Fibroblast of lung (primary cell): ENCODE results near the gene ASXL1. TPM values are rescaled to one million over a fixed set of nuclear protein-coding genes. Genes with fewer than 3 reads are reported as not detected.

ENCODE experiments used
- DNase-seq, 2 donors: peaks; one replicate each; pipeline versions ENCODE4 v3.0.0 to v3.0.0-alpha.2; 2010; ENCODE audit warnings: low read depth in 2 of 2
- H2AFZ ChIP-seq: 2 replicates; pipeline ENCODE4 v1.5.1; 2012; ENCODE audit warnings: low read length, control low read depth, inconsistent platforms
- H3K27ac ChIP-seq: 2 replicates; pipeline ENCODE4 v1.5.1; 2011; ENCODE audit warnings: low read length, control low read depth; ENCODE audit not compliant: insufficient read depth
- H3K27me3 ChIP-seq: 2 replicates; pipeline ENCODE4 v1.5.1; 2011; ENCODE audit warnings: mild to moderate bottlenecking, low read length; ENCODE audit not compliant: control insufficient read depth, insufficient read depth
- H3K36me3 ChIP-seq: 2 replicates; pipeline ENCODE4 v1.5.1; 2011; ENCODE audit warnings: low read length; ENCODE audit not compliant: control insufficient read depth, insufficient read depth
- H3K4me1 ChIP-seq: 2 replicates; pipeline ENCODE4 v1.5.1; 2011; ENCODE audit warnings: low read length; ENCODE audit not compliant: control insufficient read depth, insufficient read depth; ENCODE audit errors: extremely low read depth
- H3K4me2 ChIP-seq: 2 replicates; pipeline ENCODE4 v1.5.1; 2011; ENCODE audit warnings: low read length, control low read depth; ENCODE audit not compliant: insufficient read depth; ENCODE audit errors: extremely low read depth
- H3K4me3 ChIP-seq, 4 experiments: fragments of 200-600 bp in 1 of 4; sonication (generic) in 1 of 4; replicated peaks in 1 of 4; 2 replicates each; pipeline ENCODE4 v1.5.1; 2011 to 2016; ENCODE audit warnings: low read length in 4 of 4, low read depth in 3 of 4, mild to moderate bottlenecking in 3 of 4, control low read depth in 2 of 4, inconsistent platforms in 1 of 4, mixed read lengths in 1 of 4; ENCODE audit not compliant: insufficient read depth in 1 of 4; ENCODE audit errors: control extremely low read depth in 1 of 4
- H3K79me2 ChIP-seq: 2 replicates; pipeline ENCODE4 v1.5.1; 2012; ENCODE audit warnings: mild to moderate bottlenecking, low read length, inconsistent platforms; ENCODE audit not compliant: control insufficient read depth, insufficient read depth
- H3K9ac ChIP-seq: 2 replicates; pipeline ENCODE4 v1.5.1; 2011; ENCODE audit warnings: mild to moderate bottlenecking, low read length, control low read depth; ENCODE audit not compliant: insufficient read depth
- H3K9me3 ChIP-seq: 2 replicates; pipeline ENCODE4 v1.5.1; 2012; ENCODE audit warnings: low read depth, low read length; ENCODE audit not compliant: control insufficient read depth, insufficient read depth
- H4K20me1 ChIP-seq: 2 replicates; pipeline ENCODE4 v1.5.1; 2011; ENCODE audit warnings: low read length; ENCODE audit not compliant: control insufficient read depth, insufficient read depth; ENCODE audit errors: extremely low read depth
- EZH2 ChIP-seq: IDR thresholded peaks from 2 replicates; pipeline ENCODE4 v1.5.1; 2012; ENCODE audit warnings: low read length, control low read depth, mild to moderate bottlenecking; ENCODE audit errors: missing control alignments
- polyA plus RNA-seq, 2 donors: library from polyadenylated mRNA; depleted of rRNA in 1 of 2; stranded (reverse) in 1 of 2; unstranded in 1 of 2; fragments of >200 nt; gene quantifications; 2 replicates each; pipeline ENCODE4 v1.2.1, GENCODE V29; 2011 to 2012; ENCODE audit warnings: missing spikeins in 1 of 2
- total RNA-seq: library from RNA; depleted of rRNA; stranded (reverse); fragments of >200 nt; gene quantifications from 2 replicates; pipeline ENCODE4 v1.2.1, GENCODE V29; 2014
- TF ChIP-seq, protein P1 (sequence below), 2 donors: IDR thresholded peaks in 1 of 2; conservative IDR thresholded peaks in 1 of 2; 1 replicate in 1 of 2; 2 replicates in 1 of 2; pipeline ENCODE4 v1.5.1; 2011 to 2012; ENCODE audit warnings: low read length in 2 of 2, control low read depth in 1 of 2, inconsistent platforms in 1 of 2, low read depth in 1 of 2, mild to moderate bottlenecking in 1 of 2

Gene ASXL1
- total and polyA plus RNA-seq, 2 donors (not counting 1 experiment from before 2014, with no cell fraction given) = 38.0 to 41.1 TPM

DNA sequence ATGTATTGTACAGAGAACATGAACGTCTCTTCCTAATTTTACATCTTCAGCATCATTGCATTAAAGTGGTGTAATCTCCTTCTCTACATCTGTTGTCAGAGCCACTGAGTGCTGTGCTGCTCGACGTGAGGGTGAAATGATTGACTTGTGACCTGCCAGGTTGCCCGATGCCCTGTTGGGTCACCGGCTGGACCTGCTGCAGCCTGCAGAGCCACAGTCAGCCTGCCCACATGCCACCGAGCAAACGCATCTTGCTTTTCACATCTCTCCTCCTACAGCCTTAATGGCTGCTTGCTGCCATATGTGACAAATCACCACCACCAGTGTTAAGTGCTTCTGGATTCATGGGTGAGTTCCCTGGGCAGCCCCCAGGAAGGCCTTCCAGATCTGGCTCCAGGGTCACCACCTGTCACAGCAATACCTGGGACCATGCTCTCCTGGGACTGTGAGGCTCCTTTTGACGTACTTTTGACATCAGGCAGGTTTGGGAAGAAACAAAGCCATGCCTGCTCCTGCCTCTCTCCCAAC lies 80.3 kb downstream of the ASXL1 start:
- no peak overlapping the region for H3K4me3 ChIP-seq
- peaks cover 35% of the 10 kb centered on the region for H3K36me3 ChIP-seq
- no peaks in the 10 kb centered on the region for H3K27me3 ChIP-seq
- no peak overlapping the region for H3K9ac ChIP-seq
- no peak for DNase-seq
- H3K9me3 ChIP-seq = no peaks in the 10 kb centered on the region
- H3K79me2 ChIP-seq = no peaks in the 10 kb centered on the region
- H2AFZ ChIP-seq = no peak overlapping the region
- H3K27ac ChIP-seq = no peak overlapping the region
- H4K20me1 ChIP-seq = no peaks in the 10 kb centered on the region
- peaks cover 8% of the 10 kb centered on the region for H3K4me1 ChIP-seq
- H3K4me2 ChIP-seq = no peak overlapping the region
- TF ChIP-seq, protein P1, sequence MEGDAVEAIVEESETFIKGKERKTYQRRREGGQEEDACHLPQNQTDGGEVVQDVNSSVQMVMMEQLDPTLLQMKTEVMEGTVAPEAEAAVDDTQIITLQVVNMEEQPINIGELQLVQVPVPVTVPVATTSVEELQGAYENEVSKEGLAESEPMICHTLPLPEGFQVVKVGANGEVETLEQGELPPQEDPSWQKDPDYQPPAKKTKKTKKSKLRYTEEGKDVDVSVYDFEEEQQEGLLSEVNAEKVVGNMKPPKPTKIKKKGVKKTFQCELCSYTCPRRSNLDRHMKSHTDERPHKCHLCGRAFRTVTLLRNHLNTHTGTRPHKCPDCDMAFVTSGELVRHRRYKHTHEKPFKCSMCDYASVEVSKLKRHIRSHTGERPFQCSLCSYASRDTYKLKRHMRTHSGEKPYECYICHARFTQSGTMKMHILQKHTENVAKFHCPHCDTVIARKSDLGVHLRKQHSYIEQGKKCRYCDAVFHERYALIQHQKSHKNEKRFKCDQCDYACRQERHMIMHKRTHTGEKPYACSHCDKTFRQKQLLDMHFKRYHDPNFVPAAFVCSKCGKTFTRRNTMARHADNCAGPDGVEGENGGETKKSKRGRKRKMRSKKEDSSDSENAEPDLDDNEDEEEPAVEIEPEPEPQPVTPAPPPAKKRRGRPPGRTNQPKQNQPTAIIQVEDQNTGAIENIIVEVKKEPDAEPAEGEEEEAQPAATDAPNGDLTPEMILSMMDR (conservative IDR thresholded peaks at IDR 0.05 in 1 of 2, IDR thresholded peaks at IDR 0.05 in 1 of 2; ENCODE audit: low read depth in 1 of 2, low read length in 2 of 2) = no peak
- TF ChIP-seq EZH2 = no peak

DNA sequence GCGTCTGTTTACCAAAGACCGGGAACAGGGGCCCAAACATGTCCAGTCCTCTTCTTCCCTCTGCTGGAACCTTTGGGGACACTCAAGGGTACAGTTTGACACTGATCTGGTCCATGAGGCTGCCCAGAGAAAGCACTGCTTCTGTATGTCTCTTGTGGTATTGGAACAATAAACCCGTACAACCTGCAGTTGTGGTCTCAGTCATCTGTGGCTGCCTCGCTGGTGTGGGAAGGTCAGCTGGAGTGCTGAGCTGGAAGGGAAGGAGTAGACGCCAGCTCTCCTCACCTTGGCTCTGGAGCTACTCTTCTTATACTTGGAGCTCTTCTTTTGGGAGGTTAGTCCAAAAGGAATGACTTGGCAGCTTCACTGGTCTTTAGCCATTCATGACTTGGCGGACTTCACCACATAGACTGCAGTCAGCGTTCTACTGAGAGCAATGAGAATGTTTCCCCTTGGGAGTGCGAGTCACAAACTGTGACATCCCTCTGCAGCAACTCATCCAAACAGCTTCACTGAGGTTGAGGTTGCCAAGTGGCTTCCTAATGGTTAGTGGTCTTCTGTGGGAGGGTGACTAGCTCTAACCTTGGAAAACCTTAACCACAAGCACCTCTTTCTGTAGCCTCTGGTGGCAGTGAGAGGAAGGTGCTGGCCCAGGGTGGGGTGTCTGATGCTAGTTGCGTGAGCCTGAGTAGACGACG lies 81.2 kb downstream of the ASXL1 start:
- Histone ChIP-seq H3K4me3 (no peak overlapping the region), H3K27ac (peak overlapping the region; percentile 37), H3K79me2 (no peaks in the 10 kb centered on the region), H3K9ac (no peak overlapping the region), H3K36me3 (peaks cover 30% of the 10 kb centered on the region), H3K27me3 (no peaks in the 10 kb centered on the region), H3K4me2 (no peak overlapping the region), H4K20me1 (no peaks in the 10 kb centered on the region), H3K9me3 (no peaks in the 10 kb centered on the region), H2AFZ (no peak overlapping the region), H3K4me1 (peaks cover 8% of the 10 kb centered on the region)
- peak; percentile 29 to 77 for DNase-seq
- TF ChIP-seq EZH2 = no peak
- TF ChIP-seq, protein P1 (conservative IDR thresholded peaks at IDR 0.05 in 1 of 2, IDR thresholded peaks at IDR 0.05 in 1 of 2; ENCODE audit: low read depth in 1 of 2, low read length in 2 of 2) = peak in 1 of 2 donors; percentile 1

DNA sequence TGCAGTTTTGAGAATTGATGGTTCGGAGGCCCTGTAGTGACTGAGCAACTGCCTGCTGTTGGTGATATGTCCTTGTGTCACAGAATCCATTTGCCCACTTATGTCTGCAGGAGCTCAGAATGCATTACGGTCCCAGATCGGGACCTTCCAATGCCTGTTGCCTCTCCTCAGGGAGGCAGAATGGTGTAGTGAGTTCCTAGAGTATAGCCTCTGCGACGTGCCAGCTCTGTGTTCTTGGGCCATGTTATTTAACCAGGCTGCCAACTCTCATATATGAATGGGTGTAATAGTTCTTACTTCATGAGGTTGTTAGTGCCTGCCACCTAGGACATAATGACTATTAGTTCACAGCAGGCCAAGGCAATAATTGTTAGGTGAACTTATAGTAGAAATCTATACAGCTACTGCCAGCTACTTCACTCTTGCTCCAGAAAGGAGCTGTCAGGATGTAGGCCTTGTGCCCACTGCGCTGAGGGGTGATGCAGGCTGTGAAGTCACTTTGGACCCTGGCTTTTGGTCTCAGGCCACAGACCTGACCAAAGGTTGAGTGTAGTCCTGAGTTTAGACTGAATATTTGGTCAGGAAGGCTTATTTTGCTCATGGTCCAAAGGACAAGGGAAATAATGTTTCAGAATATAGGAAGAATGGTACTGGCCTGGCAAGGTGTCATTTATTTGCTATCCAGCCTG lies 82.1 kb downstream of the ASXL1 start:
- Histone ChIP-seq H3K4me3 (no peak overlapping the region), H4K20me1 (no peaks in the 10 kb centered on the region), H3K79me2 (no peaks in the 10 kb centered on the region), H3K9me3 (no peaks in the 10 kb centered on the region), H3K27me3 (no peaks in the 10 kb centered on the region), H3K4me1 (peaks cover 8% of the 10 kb centered on the region), H3K36me3 (peaks cover 23% of the 10 kb centered on the region), H2AFZ (no peak overlapping the region), H3K27ac (no peak overlapping the region), H3K4me2 (no peak overlapping the region), H3K9ac (no peak overlapping the region)
- TF ChIP-seq EZH2 = no peak
- TF ChIP-seq, protein P1 (conservative IDR thresholded peaks at IDR 0.05 in 1 of 2, IDR thresholded peaks at IDR 0.05 in 1 of 2; ENCODE audit: low read depth in 1 of 2, low read length in 2 of 2) = no peak
- no peak for DNase-seq
